GM18520 (cell line): ENCODE measurements around the gene PDS5A.
"Not testable (repeated sequence)": the region's sequence is repeated elsewhere in the genome, so short reads cannot be mapped to it uniquely, and the experiment has no call there.

Experiments used
- ATAC-seq: cut with Tn5 transposase; IDR thresholded peaks from one replicate; pipeline ENCODE4 v1.9.1; 2021; ENCODE audit not compliant: unreplicated experiment

The PDS5A gene

GRCh38 chr4:39977489-39978377 lies at the start of gene PDS5A:
PDS5A (minus strand) TSS chr4:39977911; CDS start chr4:39976577, 1,334 bp downstream.
- ATAC-seq = peak; percentile 72

GRCh38 chr4:40024049-40024448 lies 46.3 kb upstream of the PDS5A start:
- not testable (repeated sequence) for ATAC-seq

GRCh38 chr4:40021116-40021515 lies 43.4 kb upstream of the PDS5A start:
- not testable (repeated sequence) for ATAC-seq

- no peak for ATAC-seq
Measured at GRCh38 chr4:40020221-40020620, 42.5 kb upstream of the PDS5A start.

GRCh38 chr4:40016007-40016406 lies 38.3 kb upstream of the PDS5A start:
- no peak for ATAC-seq

GRCh38 chr4:40003986-40004385 lies 26.3 kb upstream of the PDS5A start:
- ATAC-seq = no peak

GRCh38 chr4:40000711-40001110 lies 23.0 kb upstream of the PDS5A start:
- no peak for ATAC-seq

- ATAC-seq = no peak
Measured at GRCh38 chr4:39998659-39999345, 21.1 kb upstream of the PDS5A start.

GRCh38 chr4:39996811-39997210 lies 19.1 kb upstream of the PDS5A start:
- ATAC-seq = no peak

GRCh38 chr4:39994406-39994805 lies 16.7 kb upstream of the PDS5A start:
- no peak for ATAC-seq

- not testable (repeated sequence) for ATAC-seq
Measured at GRCh38 chr4:39989381-39989780, 11.7 kb upstream of the PDS5A start.

- ATAC-seq = no peak
Measured at GRCh38 chr4:39987485-39987884, 9.8 kb upstream of the PDS5A start.

GRCh38 chr4:39978904-39979303 lies 1.2 kb upstream of the PDS5A start:
- ATAC-seq = no peak

GRCh38 chr4:39978378-39978775 lies 666 bp upstream of the PDS5A start:
- ATAC-seq = no peak

GRCh38 chr4:39976945-39977488 lies 694 bp downstream of the PDS5A start:
- peak; percentile 2 for ATAC-seq

GRCh38 chr4:39976141-39976944 lies 1.4 kb downstream of the PDS5A start:
- ATAC-seq = peak; percentile 22

GRCh38 chr4:39975488-39976089 lies 2.1 kb downstream of the PDS5A start:
- no peak for ATAC-seq

- not testable (repeated sequence) for ATAC-seq
Measured at GRCh38 chr4:39973052-39973451, 4.7 kb downstream of the PDS5A start.

GRCh38 chr4:39970671-39971640 lies 6.8 kb downstream of the PDS5A start:
- peak; percentile 62 for ATAC-seq
